ENCODE data around the gene FBXO17. TPM values are rescaled to one million over a fixed set of nuclear protein-coding genes. Genes with fewer than 3 reads are reported as not detected.

FBXO17 gene
- total and polyA plus RNA-seq, 4 donors = 19.7 to 31.9 (median 23.4) TPM

GRCh38 chr19:38964738-38965137 is 10.8 kb downstream of the FBXO17 start:
- 90% methylated on average over 2 of the region's 2 CpGs for WGBS
- Histone ChIP-seq H3K4me1 (ENCODE audit: control insufficient read depth in 4 of 4, insufficient read depth in 4 of 4, low read length in 3 of 4) (peaks cover 0 to 4% (median 2%) of the 10 kb centered on the region in 4 donors), H3K9me3 (ENCODE audit: control insufficient read depth in 4 of 4, low read length in 3 of 4) (no peaks in the 10 kb centered on the region), H3K4me3 (ENCODE audit: low read depth in 1 of 3, low read length in 3 of 3) (no peak overlapping the region), H3K36me3 (ENCODE audit: control insufficient read depth in 4 of 4, insufficient read depth in 3 of 4, low read depth in 1 of 4, low read length in 3 of 4) (peaks cover 4 to 6% (median 5%) of the 10 kb centered on the region in 4 donors), H3K27me3 (ENCODE audit: control insufficient read depth in 4 of 4, insufficient read depth in 4 of 4, low read length in 3 of 4) (no peaks in the 10 kb centered on the region), H3K9ac (ENCODE audit: low read depth in 1 of 2, low read length in 2 of 2) (no peak overlapping the region), H3K27ac (ENCODE audit: low read depth in 1 of 2, low read length in 2 of 2) (no peak overlapping the region)
- DNase-seq (ENCODE audit: low spot score) = no peak
- TF ChIP-seq JUND (IDR thresholded peaks at IDR 0.05) (no peak), EGR1 (IDR thresholded peaks at IDR 0.05; ENCODE audit: low read depth in 2 of 2) (no peak), ZBTB33 (IDR thresholded peaks at IDR 0.05) (no peak), SP1 (IDR thresholded peaks at IDR 0.05) (no peak), HNF4A (conservative IDR thresholded peaks at IDR 0.05) (no peak), CTCF (IDR thresholded peaks at IDR 0.05; ENCODE audit: low read depth, low read length, missing input control) (no peak)

GRCh38 chr19:38959618-38960017 is 15.9 kb downstream of the FBXO17 start:
- H3K9ac ChIP-seq (ENCODE audit: low read depth in 1 of 2, low read length in 2 of 2) = no peak overlapping the region
- no peaks in the 10 kb centered on the region for H3K9me3 ChIP-seq (ENCODE audit: control insufficient read depth in 4 of 4, low read length in 3 of 4)
- no peaks in the 10 kb centered on the region for H3K27me3 ChIP-seq (ENCODE audit: control insufficient read depth in 4 of 4, insufficient read depth in 4 of 4, low read length in 3 of 4)
- no peak overlapping the region for H3K27ac ChIP-seq (ENCODE audit: low read depth in 1 of 2, low read length in 2 of 2)
- peaks cover 0 to 4% (median 2%) of the 10 kb centered on the region in 4 donors for H3K4me1 ChIP-seq (ENCODE audit: control insufficient read depth in 4 of 4, insufficient read depth in 4 of 4, low read length in 3 of 4)
- H3K4me3 ChIP-seq (ENCODE audit: low read depth in 1 of 3, low read length in 3 of 3) = no peak overlapping the region
- 74% methylated on average over 5 of the region's 5 CpGs for WGBS
- peaks cover 0 to 6% (median under 1%) of the 10 kb centered on the region in 4 donors for H3K36me3 ChIP-seq (ENCODE audit: control insufficient read depth in 4 of 4, insufficient read depth in 3 of 4, low read depth in 1 of 4, low read length in 3 of 4)
- DNase-seq (ENCODE audit: low spot score) = no peak
- TF ChIP-seq ZBTB33 (IDR thresholded peaks at IDR 0.05) (no peak), GABPA (IDR thresholded peaks at IDR 0.05 in 1 of 2, conservative IDR thresholded peaks at IDR 0.05 in 1 of 2) (no peak), HNF4A (conservative IDR thresholded peaks at IDR 0.05) (no peak), TAF1 (conservative IDR thresholded peaks at IDR 0.05) (no peak), MAX (IDR thresholded peaks at IDR 0.05) (no peak), ATF3 (IDR thresholded peaks at IDR 0.05) (no peak), EGR1 (IDR thresholded peaks at IDR 0.05; ENCODE audit: low read depth in 2 of 2) (no peak), FOXA2 (IDR thresholded peaks at IDR 0.05) (no peak), FOXA1 (IDR thresholded peaks at IDR 0.05) (no peak), HNF4G (IDR thresholded peaks at IDR 0.05) (no peak), RAD21 (IDR thresholded peaks at IDR 0.05) (no peak), YY1 (IDR thresholded peaks at IDR 0.05) (no peak), JUND (IDR thresholded peaks at IDR 0.05) (no peak), CTCF (IDR thresholded peaks at IDR 0.05; ENCODE audit: low read depth, low read length, missing input control) (no peak), REST (IDR thresholded peaks at IDR 0.05) (no peak), RXRA (IDR thresholded peaks at IDR 0.05) (no peak)
